Activated CD4-positive, alpha-beta T cell treated with anti-CD3 and anti-CD28 coated beads, Interleukin-10, Interleukin-2, amounts not matched to agents 100 ng/mL and 50 ng/mL, durations not matched to agents 16 hours and 8 hours (primary cell): ENCODE measurements around the gene DACT3.

Source experiments
- DNase-seq: peaks from one replicate; pipeline ENCODE4 v3.0.0-alpha.2; 2020

The DACT3 gene

DNA sequence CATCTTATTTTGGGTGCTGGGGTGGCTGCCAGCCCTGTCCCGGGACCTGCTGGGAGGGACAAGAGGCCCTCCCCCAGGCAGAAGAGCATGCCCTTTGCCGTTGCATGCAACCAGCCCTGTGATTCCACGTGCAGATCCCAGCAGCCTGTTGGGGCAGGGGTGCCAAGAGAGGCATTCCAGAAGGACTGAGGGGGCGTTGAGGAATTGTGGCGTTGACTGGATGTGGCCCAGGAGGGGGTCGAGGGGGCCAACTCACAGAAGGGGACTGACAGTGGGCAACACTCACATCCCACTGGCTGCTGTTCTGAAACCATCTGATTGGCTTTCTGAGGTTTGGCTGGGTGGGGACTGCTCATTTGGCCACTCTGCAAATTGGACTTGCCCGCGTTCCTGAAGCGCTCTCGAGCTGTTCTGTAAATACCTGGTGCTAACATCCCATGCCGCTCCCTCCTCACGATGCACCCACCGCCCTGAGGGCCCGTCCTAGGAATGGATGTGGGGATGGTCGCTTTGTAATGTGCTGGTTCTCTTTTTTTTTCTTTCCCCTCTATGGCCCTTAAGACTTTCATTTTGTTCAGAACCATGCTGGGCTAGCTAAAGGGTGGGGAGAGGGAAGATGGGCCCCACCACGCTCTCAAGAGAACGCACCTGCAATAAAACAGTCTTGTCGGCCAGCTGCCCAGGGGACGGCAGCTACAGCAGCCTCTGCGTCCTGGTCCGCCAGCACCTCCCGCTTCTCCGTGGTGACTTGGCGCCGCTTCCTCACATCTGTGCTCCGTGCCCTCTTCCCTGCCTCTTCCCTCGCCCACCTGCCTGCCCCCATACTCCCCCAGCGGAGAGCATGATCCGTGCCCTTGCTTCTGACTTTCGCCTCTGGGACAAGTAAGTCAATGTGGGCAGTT, 51.2 kb downstream of the DACT3 start:
- DNase-seq = no peak

DNA sequence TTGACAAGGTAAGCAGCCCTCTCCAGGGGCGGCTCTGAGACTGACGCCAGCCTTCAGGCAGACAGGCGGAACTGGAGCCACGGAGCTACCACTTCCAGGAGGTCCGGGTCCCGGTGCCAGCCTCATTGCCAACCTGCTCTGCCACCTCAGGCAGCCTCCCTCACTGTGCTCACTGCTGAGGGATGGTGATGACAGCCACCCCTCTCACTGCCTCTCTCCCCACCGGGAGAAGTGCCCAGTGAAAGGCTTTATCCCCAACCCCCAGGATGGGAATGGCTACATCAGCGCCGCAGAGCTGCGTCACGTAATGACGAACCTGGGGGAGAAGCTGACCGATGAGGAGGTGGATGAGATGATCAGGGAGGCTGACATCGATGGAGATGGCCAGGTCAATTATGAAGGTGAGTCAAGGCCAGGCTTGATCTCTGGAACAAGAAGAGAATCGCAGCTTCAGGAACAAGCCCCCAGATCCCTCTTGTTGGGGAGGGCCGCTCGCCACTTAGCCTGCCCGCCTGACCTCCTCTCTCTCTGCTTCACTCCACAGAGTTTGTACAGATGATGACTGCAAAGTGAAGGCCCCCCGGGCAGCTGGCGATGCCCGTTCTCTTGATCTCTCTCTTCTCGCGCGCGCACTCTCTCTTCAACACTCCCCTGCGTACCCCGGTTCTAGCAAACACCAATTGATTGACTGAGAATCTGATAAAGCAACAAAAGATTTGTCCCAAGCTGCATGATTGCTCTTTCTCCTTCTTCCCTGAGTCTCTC, 52.2 kb downstream of the DACT3 start:
- no peak for DNase-seq

- DNase-seq = no peak
Observed at GRCh38 chr19:46608178-46608577, 52.8 kb downstream of the DACT3 start.

DNA sequence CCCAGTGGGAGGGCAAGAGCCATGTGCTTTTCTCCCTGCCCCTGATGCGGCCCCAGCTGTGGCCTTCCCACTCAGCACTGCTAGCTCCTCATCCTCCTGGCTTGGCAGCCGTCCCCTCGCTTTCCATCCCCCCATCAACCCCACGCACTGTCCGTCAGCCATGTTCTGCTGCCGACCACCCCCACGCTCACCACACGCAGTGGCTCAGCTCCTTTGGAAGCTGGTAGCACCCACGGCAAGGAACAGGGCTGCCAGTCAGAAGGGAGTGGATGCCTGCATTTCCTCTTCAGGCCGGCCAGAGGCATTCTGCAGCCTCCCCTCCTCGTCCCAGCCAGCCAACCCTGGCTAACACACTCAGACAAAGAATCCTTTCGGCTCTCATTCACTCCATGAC, 53.5 kb downstream of the DACT3 start:
- no peak for DNase-seq

DNA sequence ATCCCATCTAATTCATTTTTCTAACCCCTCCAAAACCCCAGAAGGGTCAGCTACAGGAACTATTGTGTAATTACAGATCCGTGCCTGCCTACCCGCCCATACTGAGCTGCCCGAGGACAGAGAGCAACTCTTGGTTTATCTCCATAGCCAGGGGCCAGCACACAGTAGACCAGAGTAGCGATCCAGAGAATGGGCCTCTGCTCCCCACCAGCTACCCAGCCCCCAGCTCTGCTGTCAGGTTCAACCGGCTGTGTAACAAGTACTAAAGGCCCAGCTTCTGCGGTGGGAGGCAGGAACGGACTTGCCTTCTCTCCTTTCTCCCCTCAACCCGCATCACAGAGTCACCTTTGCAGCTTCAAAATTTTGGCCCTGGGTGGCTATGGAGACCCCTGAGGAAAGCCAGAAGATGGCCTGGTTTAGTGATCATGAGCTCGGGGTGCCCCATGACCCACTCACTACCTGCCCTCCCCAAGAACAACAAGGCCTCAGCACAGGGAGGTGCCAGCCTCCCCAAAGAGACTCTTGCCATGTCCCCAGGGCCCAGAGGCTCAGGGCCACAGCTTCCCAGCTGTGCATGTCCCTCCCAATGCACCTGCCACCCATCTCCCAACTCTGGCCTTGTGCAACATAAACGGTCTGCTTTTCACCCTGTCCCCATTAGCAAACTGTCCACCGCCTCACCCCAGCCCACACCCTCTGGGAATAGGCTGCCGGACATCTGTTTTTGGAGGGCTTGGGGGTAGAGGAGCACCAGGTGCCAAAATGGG, 54.1 kb downstream of the DACT3 start:
- no peak for DNase-seq

GRCh38 chr19:46606019-46606418, 55.0 kb downstream of the DACT3 start:
- DNase-seq = no peak

- DNase-seq = no peak
Observed at GRCh38 chr19:46605356-46605821, 55.6 kb downstream of the DACT3 start.

DNA sequence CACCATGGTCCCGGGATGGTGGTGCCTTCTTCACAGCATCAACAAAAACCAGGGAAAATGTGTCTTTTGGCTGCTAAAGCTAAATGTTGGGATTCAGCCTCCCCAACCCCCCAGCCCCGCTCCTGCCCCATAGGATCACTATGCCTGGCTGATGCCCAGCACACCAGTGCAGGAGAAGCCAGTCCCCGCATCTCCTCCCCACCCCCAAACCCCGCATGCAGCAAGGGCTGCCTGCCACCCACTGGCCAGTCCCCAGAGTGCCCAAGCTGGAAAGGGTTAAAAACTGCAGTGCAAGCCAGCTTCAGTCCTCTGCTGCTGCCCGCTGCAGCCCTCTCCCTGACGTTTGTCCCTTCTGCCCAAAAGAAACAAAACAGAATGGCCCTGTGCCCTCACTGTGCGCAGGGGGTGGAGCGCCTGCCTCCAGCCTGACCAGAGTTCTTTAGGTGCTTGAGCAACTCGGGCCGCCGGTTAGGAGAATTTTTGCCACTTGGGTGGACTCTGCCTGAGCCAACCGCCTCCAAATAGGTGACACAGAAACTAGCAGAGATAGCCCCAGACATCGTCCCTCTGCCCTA, 56.1 kb downstream of the DACT3 start:
- DNase-seq = no peak

GRCh38 chr19:46603752-46604231, 57.2 kb downstream of the DACT3 start:
- no peak for DNase-seq

- no peak for DNase-seq
Observed at GRCh38 chr19:46603195-46603637, 57.8 kb downstream of the DACT3 start.

GRCh38 chr19:46602392-46603194, 58.4 kb downstream of the DACT3 start:
- peak; percentile 53 for DNase-seq

DNA sequence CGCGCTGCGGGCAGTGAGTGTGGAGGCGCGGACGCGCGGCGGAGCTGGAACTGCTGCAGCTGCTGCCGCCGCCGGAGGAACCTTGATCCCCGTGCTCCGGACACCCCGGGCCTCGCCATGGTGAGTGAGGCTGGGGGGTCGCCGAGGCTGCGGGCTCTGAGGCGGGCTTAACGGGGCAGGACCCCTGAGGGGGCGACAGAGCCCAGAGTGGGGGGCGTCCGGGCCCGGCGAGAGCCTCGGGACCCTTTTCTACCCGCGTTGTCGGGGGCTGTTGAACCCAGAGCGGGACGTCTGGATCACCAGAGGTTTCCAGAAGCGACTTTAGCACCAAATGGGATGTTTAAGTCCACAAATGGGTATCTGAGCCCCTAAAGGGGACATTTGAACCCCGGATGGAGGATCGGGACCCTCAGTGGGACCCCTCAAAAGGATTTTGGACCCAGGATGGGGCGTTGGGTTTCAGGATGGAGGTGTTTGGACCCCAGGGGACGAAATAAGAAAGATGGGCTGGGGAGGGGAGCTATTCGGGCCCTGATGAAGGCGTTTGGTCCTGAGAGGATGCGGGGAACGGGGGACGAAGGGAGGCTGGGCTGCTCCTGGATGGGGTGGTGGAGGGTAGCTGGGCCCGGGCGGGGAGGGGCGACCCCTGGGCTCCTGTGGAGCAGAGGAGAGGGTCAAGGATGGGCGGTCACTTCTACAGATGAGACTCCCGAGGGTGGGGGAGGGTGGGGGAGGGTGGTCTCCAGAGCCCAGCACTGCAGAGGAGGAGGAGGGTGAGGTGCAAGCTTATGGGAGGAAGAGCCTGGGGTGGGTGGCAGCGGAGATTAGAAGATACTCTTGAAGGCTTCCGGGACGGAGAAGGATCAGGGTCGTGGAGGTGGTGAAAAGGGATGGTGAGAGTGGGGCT, 59.4 kb downstream of the DACT3 start, which contains the start of gene CALM3:
CALM3 (plus strand) TSS at position 13 of the 907 bp plus-strand sequence; CDS start at position 118, 105 bp downstream.
- peak; percentile 28 for DNase-seq

- DNase-seq = peak; percentile 96
Observed at GRCh38 chr19:46600384-46601317, 60.3 kb downstream of the DACT3 start.

DNA sequence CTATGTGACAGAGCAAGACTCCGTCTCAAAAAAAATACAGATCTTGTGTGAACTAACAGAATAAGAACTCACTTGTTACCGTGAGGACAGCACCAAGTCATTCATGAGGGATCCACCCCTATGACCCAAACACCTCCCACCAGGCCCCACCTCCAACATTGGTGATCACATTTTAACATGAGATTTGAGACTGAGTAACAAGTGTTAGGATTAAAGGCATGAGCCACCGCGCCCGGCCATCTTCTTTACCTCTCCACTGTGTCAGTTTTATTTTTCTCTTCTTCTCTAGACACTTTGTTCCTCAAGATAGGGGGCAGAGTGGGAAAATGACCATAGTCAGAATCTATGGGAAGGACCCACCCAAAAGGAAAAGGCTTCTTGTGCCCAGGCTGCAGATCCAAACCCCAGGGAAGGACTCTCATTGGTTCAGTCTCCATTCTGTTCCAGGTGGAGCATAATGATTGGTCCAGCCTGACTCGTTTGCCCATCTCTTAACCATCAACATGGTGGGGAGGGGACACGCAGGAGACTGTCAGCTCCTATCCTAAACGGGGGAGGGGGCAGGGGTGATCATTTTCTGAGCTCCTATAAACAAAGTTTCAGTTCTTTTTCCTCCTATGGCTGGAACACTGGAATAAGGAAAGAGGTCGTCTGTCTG, 61.1 kb downstream of the DACT3 start:
- no peak for DNase-seq

GRCh38 chr19:46598372-46598917, 62.5 kb downstream of the DACT3 start:
- DNase-seq = no peak
